Rectal smooth muscle tissue (tissue), 1 donor: Measurements from ENCODE around the gene SHC4.
A peak's percentile ranks its signal among the peaks of the same experiment; 100 is the strongest.
"Not testable (repeated sequence)": the region's sequence is repeated elsewhere in the genome, so short reads cannot be mapped to it uniquely, and the experiment has no call there.

Experiments
- H3K27ac ChIP-seq: one replicate; pipeline ENCODE4 v1.7.0; 2013; ENCODE audit warnings: low read depth, low read length, inconsistent platforms
- H3K27me3 ChIP-seq: one replicate; pipeline ENCODE4 v1.7.0; 2013; ENCODE audit warnings: low read length; ENCODE audit not compliant: control insufficient read depth, insufficient read depth
- H3K36me3 ChIP-seq: one replicate; pipeline ENCODE4 v1.7.0; 2013; ENCODE audit warnings: low read length; ENCODE audit not compliant: control insufficient read depth, insufficient read depth
- H3K4me1 ChIP-seq: one replicate; pipeline ENCODE4 v1.7.0; 2013; ENCODE audit warnings: low read length; ENCODE audit not compliant: control insufficient read depth, insufficient read depth
- H3K4me3 ChIP-seq: one replicate; pipeline ENCODE4 v1.7.0; 2013; ENCODE audit warnings: low read length
- H3K9ac ChIP-seq: one replicate; pipeline ENCODE4 v1.7.0; 2013; ENCODE audit warnings: low read length

Gene SHC4

DNA sequence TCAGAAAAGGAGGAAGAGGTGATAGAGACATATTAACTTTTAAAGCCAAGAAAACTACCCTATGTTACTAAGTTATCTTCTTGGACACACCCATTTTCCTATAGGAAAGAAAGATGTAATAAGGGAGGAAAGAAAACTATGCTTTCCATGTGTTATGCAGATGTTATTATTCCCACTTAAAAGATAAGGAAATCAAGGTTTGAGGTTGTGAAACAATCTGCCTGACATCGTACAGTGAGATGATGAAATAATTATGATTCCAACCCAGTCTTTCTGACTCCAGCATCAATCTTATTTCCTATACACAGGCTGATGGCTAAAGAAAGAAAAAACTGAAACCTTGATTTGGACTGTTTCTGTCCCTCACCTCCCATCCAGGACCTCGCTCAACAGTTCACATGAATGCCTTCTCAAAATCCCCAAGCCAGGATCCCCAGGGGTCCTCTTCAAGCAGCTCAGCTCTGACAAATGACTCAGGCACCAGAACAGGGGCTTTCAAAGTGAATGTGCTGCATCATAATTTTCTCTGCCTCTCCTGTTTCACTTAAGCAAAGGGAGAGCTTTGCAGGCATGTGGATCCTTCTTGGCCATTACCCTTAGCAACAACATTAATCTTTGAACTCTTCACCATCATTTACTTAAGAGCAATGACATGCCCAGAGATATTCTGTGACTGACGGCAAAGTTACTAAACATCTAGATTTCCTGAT, 98.2 kb downstream of the SHC4 start:
- Histone ChIP-seq H3K27me3 (no peaks in the 10 kb centered on the region), H3K4me1 (no peaks in the 10 kb centered on the region), H3K4me3 (no peak overlapping the region), H3K27ac (no peak overlapping the region), H3K9ac (no peak overlapping the region), H3K36me3 (no peaks in the 10 kb centered on the region)

DNA sequence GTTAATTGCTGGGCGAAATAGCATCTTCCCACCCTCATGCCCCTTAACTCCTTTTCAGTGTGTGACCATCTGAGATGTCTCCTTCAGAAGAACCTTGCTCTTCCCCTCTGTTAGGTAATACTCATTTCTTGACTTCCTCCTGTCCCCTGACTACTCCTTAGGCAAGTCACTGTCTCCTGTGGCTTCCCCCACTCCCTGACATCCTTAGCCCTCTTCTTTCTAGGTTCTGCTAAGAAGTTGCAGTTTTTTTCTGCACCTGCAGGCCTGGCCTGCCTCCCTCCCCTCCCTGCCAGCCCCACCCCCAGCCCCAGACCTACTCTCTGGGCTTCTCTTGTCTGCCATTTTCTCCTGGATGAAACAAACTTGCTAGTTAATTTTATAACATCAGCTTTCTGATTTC, 101.0 kb downstream of the SHC4 start:
- H3K36me3 ChIP-seq: no peaks in the 10 kb centered on the region
- H3K9ac ChIP-seq: no peak overlapping the region
- no peak overlapping the region for H3K27ac ChIP-seq
- H3K4me3 ChIP-seq: no peak overlapping the region
- no peaks in the 10 kb centered on the region for H3K4me1 ChIP-seq
- no peaks in the 10 kb centered on the region for H3K27me3 ChIP-seq

DNA sequence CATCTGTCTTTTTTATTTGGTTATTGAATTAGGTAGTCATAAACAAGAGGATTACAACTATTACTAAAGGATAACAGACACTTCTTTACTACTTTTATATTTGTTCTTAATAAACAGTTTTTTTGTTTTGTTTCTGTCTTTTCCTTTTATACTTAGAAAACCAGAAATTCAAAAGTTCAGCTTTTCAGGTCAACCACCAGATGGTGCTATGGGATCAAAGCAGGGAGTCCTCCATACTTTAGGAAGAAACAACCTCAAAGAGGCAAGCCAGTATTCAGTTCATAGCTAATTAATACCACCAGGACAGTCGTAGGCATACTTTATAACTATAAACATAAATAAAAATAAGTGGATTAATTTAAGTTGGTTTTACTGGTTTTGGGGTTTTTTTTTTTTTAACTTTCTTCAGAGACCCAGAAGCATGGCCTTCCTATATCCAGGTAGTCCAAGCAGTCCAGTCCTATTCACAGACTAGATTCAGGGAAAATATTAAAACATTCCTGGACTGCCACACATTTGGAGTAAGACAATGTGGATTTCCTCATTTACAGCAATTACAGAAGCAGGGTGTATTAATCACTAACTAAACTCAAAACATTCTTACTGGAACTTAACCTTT, 101.8 kb downstream of the SHC4 start:
- H3K4me1 ChIP-seq: no peaks in the 10 kb centered on the region
- H3K4me3 ChIP-seq: no peak overlapping the region
- no peak overlapping the region for H3K27ac ChIP-seq
- no peaks in the 10 kb centered on the region for H3K27me3 ChIP-seq
- H3K36me3 ChIP-seq: no peaks in the 10 kb centered on the region
- no peak overlapping the region for H3K9ac ChIP-seq

DNA sequence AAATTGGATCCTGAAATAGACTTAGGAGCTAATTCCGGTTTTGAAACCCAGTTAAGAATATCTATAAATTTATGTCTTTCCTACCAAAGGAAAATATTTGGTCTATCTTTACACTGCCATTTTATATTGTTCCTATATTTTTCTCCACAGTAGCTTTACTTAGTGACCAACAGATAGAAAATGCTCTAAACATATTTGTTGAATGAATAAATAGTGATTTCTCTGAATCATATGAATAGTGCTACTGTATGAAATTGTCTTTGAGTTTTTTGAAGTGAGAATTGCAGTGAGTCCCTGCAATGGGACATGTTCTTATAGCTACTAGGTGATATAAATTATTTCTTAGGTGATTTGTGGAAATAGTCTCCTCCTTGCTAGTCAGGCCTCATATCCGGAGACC, 104.3 kb downstream of the SHC4 start:
- Histone ChIP-seq H3K27me3 (no peaks in the 10 kb centered on the region), H3K4me3 (no peak overlapping the region), H3K9ac (no peak overlapping the region), H3K36me3 (no peaks in the 10 kb centered on the region), H3K27ac (no peak overlapping the region), H3K4me1 (no peaks in the 10 kb centered on the region)

DNA sequence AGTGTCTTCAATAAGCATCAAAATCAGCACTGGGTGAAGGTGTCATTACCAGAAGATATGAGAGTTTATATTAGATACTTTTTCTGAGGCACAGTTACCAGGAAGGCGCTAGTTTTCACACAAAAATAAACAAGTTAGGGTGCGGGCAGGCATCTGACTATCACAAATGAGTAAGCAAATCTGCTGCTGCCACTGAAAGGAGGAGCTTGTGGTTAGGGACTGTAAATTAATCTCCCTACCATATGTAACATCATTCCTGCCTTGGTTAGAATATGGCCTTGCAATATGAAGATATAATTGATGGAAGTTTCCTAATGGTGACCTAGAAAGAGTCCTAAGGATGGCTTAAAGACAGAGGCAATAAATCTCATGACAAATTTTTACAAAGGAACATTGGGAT, 105.3 kb downstream of the SHC4 start:
- no peaks in the 10 kb centered on the region for H3K27me3 ChIP-seq
- H3K4me1 ChIP-seq: no peaks in the 10 kb centered on the region
- H3K36me3 ChIP-seq: no peaks in the 10 kb centered on the region
- H3K27ac ChIP-seq: no peak overlapping the region
- no peak overlapping the region for H3K9ac ChIP-seq
- H3K4me3 ChIP-seq: no peak overlapping the region

DNA sequence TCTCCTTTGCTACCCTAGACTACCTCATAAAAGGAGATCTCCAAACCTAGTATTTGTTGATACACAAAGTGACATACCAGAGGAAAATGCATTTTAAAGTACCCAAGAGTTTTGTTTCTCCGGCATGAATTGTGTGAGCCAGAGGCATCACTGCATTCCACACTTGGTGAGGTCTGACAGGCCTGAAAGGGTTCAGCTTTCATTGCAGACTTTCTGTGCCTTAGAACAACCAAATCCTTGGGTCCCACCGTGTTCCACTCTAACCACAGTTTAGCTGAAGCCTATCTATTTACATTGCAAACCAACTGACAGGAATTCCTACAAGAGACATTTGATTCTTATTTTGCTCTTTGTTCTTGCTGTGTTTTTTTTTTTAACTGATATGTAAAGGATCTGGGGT, 106.8 kb downstream of the SHC4 start:
- no peaks in the 10 kb centered on the region for H3K27me3 ChIP-seq
- no peak overlapping the region for H3K4me3 ChIP-seq
- H3K27ac ChIP-seq: no peak overlapping the region
- no peaks in the 10 kb centered on the region for H3K36me3 ChIP-seq
- no peak overlapping the region for H3K9ac ChIP-seq
- no peaks in the 10 kb centered on the region for H3K4me1 ChIP-seq

DNA sequence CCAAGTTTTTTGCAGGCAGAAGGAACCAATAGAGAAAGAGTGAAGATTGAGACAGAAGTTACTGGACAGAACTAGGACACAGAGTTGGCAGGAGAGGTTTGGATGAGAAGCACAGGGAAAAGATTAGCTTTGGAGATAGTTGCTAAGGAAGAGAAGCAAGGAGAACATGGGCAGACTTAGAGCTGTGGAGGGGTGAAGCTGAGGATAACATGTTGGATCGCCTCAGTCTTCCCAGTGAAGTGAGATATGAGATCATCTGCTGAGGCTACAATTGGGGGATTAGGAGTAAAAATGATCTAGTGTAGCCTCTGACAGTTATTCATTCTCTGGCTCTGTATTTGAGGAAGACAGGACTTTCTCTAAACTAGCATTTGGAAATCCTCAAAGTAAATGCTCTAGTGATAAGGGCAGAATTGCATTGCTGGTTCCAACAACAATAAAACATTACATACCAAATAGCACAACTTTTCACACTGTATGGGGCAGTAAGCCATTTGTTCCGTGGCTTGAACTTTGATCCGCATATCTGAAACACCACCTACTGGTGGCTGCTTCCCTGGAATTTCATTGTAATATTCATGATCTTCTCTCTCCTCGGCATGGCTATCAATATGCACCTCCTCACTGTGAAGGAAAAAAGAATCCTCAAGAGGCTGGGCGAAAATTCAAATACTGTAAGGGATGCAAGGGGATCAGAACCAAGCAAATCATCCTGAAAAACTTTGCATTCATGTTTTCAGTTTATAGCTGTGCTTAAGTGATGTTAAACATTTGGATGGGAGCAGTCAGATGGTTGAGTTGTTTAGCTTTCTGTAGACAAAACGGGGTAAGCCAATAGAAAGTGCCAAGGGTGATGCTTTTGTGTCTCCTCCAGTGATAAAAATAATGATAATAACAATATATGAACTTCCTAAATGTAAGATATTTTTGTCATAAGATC, 107.9 kb downstream of the SHC4 start:
- Histone ChIP-seq H3K4me3 (no peak overlapping the region), H3K27me3 (no peaks in the 10 kb centered on the region), H3K4me1 (no peaks in the 10 kb centered on the region), H3K9ac (no peak overlapping the region), H3K27ac (peak overlapping the region; percentile 7), H3K36me3 (no peaks in the 10 kb centered on the region)

DNA sequence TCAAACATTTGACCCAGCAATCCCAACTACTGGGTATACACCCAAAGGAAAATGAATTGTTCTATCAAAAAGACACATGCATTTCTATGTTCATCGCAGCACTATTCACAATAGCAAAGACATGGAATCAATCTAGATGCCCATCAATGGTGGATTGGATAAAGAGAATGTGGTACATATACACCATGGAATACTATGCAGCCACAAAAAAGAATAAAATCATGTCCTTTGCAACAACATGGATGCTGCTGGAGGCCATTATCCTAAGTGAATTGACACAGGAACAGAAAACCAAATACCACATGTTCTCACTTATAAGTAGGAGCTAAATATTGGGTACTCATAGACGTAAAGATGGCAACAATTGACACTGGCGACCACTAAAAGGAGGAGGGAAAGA, 109.3 kb downstream of the SHC4 start:
- not testable (repeated sequence) for H3K4me1 ChIP-seq, H3K27me3 ChIP-seq, H3K36me3 ChIP-seq, H3K4me3 ChIP-seq, H3K27ac ChIP-seq, H3K9ac ChIP-seq

DNA sequence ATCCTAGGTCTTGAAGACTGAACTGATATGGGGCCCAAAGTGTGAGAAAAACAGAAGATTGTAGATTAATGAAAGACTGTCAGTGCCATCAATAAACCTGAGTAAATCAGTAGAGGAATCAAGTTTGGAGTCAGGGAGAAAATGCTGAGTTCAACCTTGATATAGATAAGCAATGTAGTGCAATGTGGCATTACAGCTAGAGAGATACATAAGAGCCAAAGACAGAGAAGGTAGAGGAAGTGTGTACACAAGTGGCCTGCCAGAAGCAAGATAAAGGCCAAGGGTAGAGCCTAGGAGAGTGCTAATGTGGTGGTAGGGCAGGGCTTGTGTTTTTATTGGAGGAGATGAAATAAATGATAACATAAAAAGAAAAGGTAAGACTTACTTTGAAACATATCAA, 111.8 kb downstream of the SHC4 start:
- no peaks in the 10 kb centered on the region for H3K27me3 ChIP-seq
- no peak overlapping the region for H3K27ac ChIP-seq
- no peak overlapping the region for H3K9ac ChIP-seq
- no peaks in the 10 kb centered on the region for H3K36me3 ChIP-seq
- no peaks in the 10 kb centered on the region for H3K4me1 ChIP-seq
- H3K4me3 ChIP-seq: no peak overlapping the region

DNA sequence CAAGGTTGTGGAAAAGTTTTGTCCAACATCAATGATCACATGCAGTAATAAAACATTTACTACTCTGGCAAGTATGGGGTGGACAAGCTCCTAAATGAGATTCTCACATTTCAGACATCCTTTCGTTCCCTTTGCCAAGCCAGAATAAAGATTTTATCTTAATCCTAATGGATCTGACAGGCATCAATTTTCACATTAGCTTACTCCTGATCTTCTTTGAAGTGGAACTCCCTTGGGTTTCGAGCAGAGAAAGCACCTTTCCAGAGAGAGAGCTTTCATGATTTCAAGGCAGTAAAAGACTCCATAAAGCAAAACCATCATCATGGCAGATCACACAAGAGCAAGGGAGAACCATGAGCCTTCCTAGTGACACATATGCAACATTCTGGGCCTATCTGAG, 113.1 kb downstream of the SHC4 start:
- no peaks in the 10 kb centered on the region for H3K36me3 ChIP-seq
- no peaks in the 10 kb centered on the region for H3K27me3 ChIP-seq
- H3K9ac ChIP-seq: no peak overlapping the region
- H3K27ac ChIP-seq: no peak overlapping the region
- no peaks in the 10 kb centered on the region for H3K4me1 ChIP-seq
- H3K4me3 ChIP-seq: no peak overlapping the region

DNA sequence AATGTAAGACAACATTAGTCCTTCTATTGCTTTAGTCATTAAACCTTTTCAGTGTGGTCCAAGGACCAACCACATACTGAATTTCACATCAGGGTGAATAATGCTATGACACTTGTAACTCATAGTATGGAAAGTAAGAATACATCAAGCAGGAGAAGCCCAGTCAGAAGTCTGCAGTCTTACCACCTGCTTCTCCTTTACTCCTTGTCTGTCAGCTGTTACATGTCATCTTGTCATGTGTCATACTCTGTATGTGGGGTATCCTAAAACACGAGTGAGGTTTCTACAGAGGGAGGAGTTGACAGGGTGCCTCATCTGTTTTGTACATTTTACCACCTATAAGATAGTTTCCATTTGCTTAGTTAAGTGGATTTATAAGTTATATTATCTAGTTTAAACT, 118.6 kb downstream of the SHC4 start:
- no peaks in the 10 kb centered on the region for H3K4me1 ChIP-seq
- H3K27me3 ChIP-seq: no peaks in the 10 kb centered on the region
- H3K27ac ChIP-seq: no peak overlapping the region
- H3K4me3 ChIP-seq: no peak overlapping the region
- no peak overlapping the region for H3K9ac ChIP-seq
- H3K36me3 ChIP-seq: no peaks in the 10 kb centered on the region

DNA sequence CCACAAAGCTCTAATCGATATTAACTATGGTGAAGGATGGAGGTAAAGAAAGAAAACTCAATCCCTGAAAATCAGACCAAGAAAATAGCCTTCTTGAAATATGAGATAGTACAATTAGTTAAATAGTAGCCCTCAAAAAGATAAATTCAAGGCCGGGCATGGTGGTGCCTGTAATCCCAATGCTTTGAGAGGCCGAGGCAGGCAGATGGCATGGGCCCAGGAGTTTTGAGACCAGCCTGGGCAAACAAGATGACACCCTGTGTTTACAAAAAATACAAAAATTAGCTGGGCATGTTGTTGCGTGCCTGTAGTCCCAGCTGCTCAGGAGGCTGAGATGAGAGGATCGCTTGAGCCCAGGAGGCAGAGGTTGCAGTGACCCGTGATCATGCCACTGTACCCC, 121.2 kb downstream of the SHC4 start:
- H3K9ac ChIP-seq: no peak overlapping the region
- H3K36me3 ChIP-seq: no peaks in the 10 kb centered on the region
- no peaks in the 10 kb centered on the region for H3K27me3 ChIP-seq
- H3K4me1 ChIP-seq: no peaks in the 10 kb centered on the region
- no peak overlapping the region for H3K27ac ChIP-seq
- no peak overlapping the region for H3K4me3 ChIP-seq
